ENCODE data around the gene SCUBE3.

- TF ChIP-seq CTCF (IDR thresholded peaks at IDR 0.05; ENCODE audit: insufficient read depth, low read length) (no peak), POLR2AphosphoS5 (IDR thresholded peaks at IDR 0.05; ENCODE audit: low read depth) (no peak)
These were observed 35.2 kb downstream of the SCUBE3 start for GRCh38 chr6:35248965-35249364.

Data from HL-60 (cell line).